ENCODE measurements around the gene OR52E4.

The OR52E4 gene

GRCh38 chr11:5880329-5880728 is at the start of gene OR52E4:
TSS of gene OR52E4 (plus strand) at chr11:5880629. CDS start at chr11:5884293, 3,664 bp downstream.
- no peak for DNase-seq

- no peak for DNase-seq
Observed at GRCh38 chr11:5831196-5831829, 49.1 kb upstream of the OR52E4 start.

GRCh38 chr11:5833446-5833845 is 47.0 kb upstream of the OR52E4 start:
- DNase-seq: no peak

- DNase-seq: no peak
Observed at GRCh38 chr11:5837695-5838094, 42.7 kb upstream of the OR52E4 start.

GRCh38 chr11:5841797-5842196 is 38.6 kb upstream of the OR52E4 start, which contains the start of gene OR52E6:
TSS of gene OR52E6 (minus strand) at chr11:5841897. CDS start at chr11:5841897, 0 bp downstream.
- no peak for DNase-seq

- DNase-seq: no peak
Observed at GRCh38 chr11:5846701-5847100, 33.7 kb upstream of the OR52E4 start.

GRCh38 chr11:5847711-5848110 is 32.7 kb upstream of the OR52E4 start:
- no peak for DNase-seq

GRCh38 chr11:5851002-5851401 is 29.4 kb upstream of the OR52E4 start:
- DNase-seq: no peak

GRCh38 chr11:5857590-5857989 is 22.8 kb upstream of the OR52E4 start, which contains the start of gene OR52E8:
TSS of gene OR52E8 (minus strand) at chr11:5857690. CDS start at chr11:5857690, 0 bp downstream.
- no peak for DNase-seq

- no peak for DNase-seq
Observed at GRCh38 chr11:5865826-5866225, 14.6 kb upstream of the OR52E4 start.

- no peak for DNase-seq
Observed at GRCh38 chr11:5878564-5878963, 1.9 kb upstream of the OR52E4 start.

GRCh38 chr11:5881756-5882155 is 1.3 kb downstream of the OR52E4 start:
- DNase-seq: no peak

- DNase-seq: no peak
Observed at GRCh38 chr11:5887172-5887571, 6.7 kb downstream of the OR52E4 start.

- DNase-seq: no peak
Observed at GRCh38 chr11:5887661-5888060, 7.2 kb downstream of the OR52E4 start.

- DNase-seq: peak in 1 of 2 experiments; percentile 25
Observed at GRCh38 chr11:5891216-5891800, 10.9 kb downstream of the OR52E4 start.

GRCh38 chr11:5892908-5893307 is 12.5 kb downstream of the OR52E4 start, which contains the start of gene OR52E5:
TSS of gene OR52E5 (plus strand) at chr11:5893208. CDS start at chr11:5900777, 7,569 bp downstream.
- no peak for DNase-seq

GRCh38 chr11:5899534-5899933 is 19.1 kb downstream of the OR52E4 start:
- no peak for DNase-seq

GRCh38 chr11:5910540-5910939 is 30.1 kb downstream of the OR52E4 start:
- no peak for DNase-seq

- no peak for DNase-seq
Observed at GRCh38 chr11:5922749-5923426, 42.5 kb downstream of the OR52E4 start.

- DNase-seq: no peak
Observed at GRCh38 chr11:5923427-5923776, 43.0 kb downstream of the OR52E4 start.

- no peak for DNase-seq
Observed at GRCh38 chr11:5923794-5924193, 43.4 kb downstream of the OR52E4 start.

- DNase-seq: no peak
Observed at GRCh38 chr11:5928271-5928670, 47.8 kb downstream of the OR52E4 start.

- no peak for DNase-seq
Observed at GRCh38 chr11:5928811-5929210, 48.4 kb downstream of the OR52E4 start.
